ENCODE results near the gene SLC17A2.

The SLC17A2 gene

GRCh38 chr6:25913741-25914140, 16.8 kb downstream of the SLC17A2 start:
- no peak for DNase-seq

DNA sequence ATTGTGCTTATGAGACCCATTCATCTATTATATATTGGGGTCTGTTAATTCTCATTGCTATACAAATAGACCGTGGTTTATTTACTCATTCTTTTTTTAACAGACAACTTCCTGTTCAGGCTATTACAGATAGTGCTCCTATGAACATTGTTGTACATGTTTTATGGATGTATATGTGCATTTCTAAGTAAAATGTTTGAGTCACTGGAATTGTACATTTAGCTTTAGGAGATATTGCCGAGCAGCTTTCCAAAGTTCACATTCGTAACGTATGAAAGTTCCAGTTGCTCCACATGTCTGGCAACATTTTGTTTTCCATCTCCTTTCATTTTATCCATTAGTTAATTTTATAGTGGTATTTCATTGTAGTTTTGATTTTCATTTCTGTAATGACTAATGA, 19.1 kb downstream of the SLC17A2 start:
- H2BK12ac ChIP-seq (ENCODE audit: low read length), result no peak overlapping the region
- WGBS (ENCODE audit: extremely low coverage, insufficient coverage, insufficient read length), result no CpG with 5 or more reads among the region's 4 CpGs

More at GRCh38 chr6:25913741-25914140, 16.8 kb downstream of the SLC17A2 start:
- Histone ChIP-seq H3K79me1 (ENCODE audit: low read length) (no peaks in the 10 kb centered on the region), H2AK5ac (ENCODE audit: low read length) (no peak overlapping the region), H3K14ac (ENCODE audit: low read length) (no peak overlapping the region), H3K79me2 (ENCODE audit: control insufficient read depth, insufficient read depth, low read length, poor library complexity) (no peaks in the 10 kb centered on the region), H3K23ac (ENCODE audit: low read length) (no peak overlapping the region), H3K27me3 (ENCODE audit: insufficient read depth, low read length) (no peaks in the 10 kb centered on the region), H3K27ac (ENCODE audit: low read depth, low read length) (no peak overlapping the region), H4K12ac (ENCODE audit: low read depth, low read length) (no peak overlapping the region), H4K91ac (ENCODE audit: low read depth, low read length) (no peak overlapping the region), H2BK5ac (ENCODE audit: low read depth, low read length, poor library complexity) (no peak overlapping the region), H2BK12ac (ENCODE audit: low read length) (no peak overlapping the region), H3K4me3 (ENCODE audit: low read depth, low read length) (no peak overlapping the region), H3K4ac (ENCODE audit: low read depth, low read length) (no peak overlapping the region), H2AFZ (ENCODE audit: insufficient read depth, low read length, poor library complexity) (no peak overlapping the region), H3K4me1 (ENCODE audit: control insufficient read depth in 1 of 2, insufficient read depth in 2 of 2, low read length in 2 of 2) (no peaks in the 10 kb centered on the region), H3K9ac (ENCODE audit: low read length) (no peak overlapping the region), H3K36me3 (ENCODE audit: control insufficient read depth in 1 of 2, insufficient read depth in 2 of 2, low read length in 2 of 2) (no peaks in the 10 kb centered on the region), H3K18ac (ENCODE audit: low read length) (no peak overlapping the region), H2BK120ac (ENCODE audit: insufficient read depth, low read length, poor library complexity) (no peak overlapping the region), H3K4me2 (ENCODE audit: low read length) (no peak overlapping the region), H3K9me3 (ENCODE audit: insufficient read depth, low read depth, low read length) (no peaks in the 10 kb centered on the region), H4K8ac (ENCODE audit: low read depth, low read length) (no peak overlapping the region)
- WGBS (ENCODE audit: extremely low coverage, insufficient coverage, insufficient read length), result no CpG with 5 or more reads among the region's 3 CpGs

DNA sequence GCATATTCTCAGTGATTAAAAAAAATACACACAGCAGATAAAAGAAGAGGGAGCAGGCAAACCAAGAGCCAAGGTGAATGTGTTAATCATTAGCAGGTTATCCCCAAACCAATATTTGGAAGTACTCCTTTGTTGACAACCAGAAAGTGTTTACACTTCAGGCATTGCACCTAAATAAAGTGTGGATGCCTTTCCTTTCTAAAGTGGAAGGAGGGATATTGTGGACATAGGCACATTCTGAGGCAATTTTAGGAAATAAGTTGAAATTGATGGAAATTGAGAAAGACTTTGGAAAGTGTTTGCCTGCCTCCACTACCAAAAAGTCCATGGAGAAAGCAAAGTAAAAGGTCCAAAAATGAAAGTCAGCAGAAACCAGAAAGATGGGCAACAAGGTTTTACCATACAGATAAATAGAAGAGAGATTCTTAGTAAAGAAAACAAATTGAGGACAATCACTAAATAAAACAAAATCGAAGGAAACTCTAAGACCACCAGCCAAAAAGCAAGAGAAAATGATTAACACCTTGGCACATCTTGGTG, 22.9 kb downstream of the SLC17A2 start:
- H3K4me1 ChIP-seq (ENCODE audit: control insufficient read depth in 1 of 2, insufficient read depth in 2 of 2, low read length in 2 of 2), result no peaks in the 10 kb centered on the region
- WGBS (ENCODE audit: extremely low coverage, insufficient coverage, insufficient read length), result no CpG with 5 or more reads among the region's 1 CpG
- H3K4me3 ChIP-seq (ENCODE audit: low read depth, low read length), result no peak overlapping the region
- no peak overlapping the region for H3K27ac ChIP-seq (ENCODE audit: low read depth, low read length)
- no peaks in the 10 kb centered on the region for H3K79me1 ChIP-seq (ENCODE audit: low read length)
- no peak for DNase-seq
- H3K79me2 ChIP-seq (ENCODE audit: control insufficient read depth, insufficient read depth, low read length, poor library complexity), result no peaks in the 10 kb centered on the region
- H2AFZ ChIP-seq (ENCODE audit: insufficient read depth, low read length, poor library complexity), result no peak overlapping the region
- no peak overlapping the region for H2AK5ac ChIP-seq (ENCODE audit: low read length)
- no peaks in the 10 kb centered on the region for H3K36me3 ChIP-seq (ENCODE audit: control insufficient read depth in 1 of 2, insufficient read depth in 2 of 2, low read length in 2 of 2)
- H2BK120ac ChIP-seq (ENCODE audit: insufficient read depth, low read length, poor library complexity), result no peak overlapping the region
- H4K12ac ChIP-seq (ENCODE audit: low read depth, low read length), result no peak overlapping the region
- H4K91ac ChIP-seq (ENCODE audit: low read depth, low read length), result no peak overlapping the region
- no peaks in the 10 kb centered on the region for H3K27me3 ChIP-seq (ENCODE audit: insufficient read depth, low read length)
- H3K23ac ChIP-seq (ENCODE audit: low read length), result no peak overlapping the region
- no peaks in the 10 kb centered on the region for H3K9me3 ChIP-seq (ENCODE audit: insufficient read depth, low read depth, low read length)
- no peak overlapping the region for H3K9ac ChIP-seq (ENCODE audit: low read length)
- H2BK5ac ChIP-seq (ENCODE audit: low read depth, low read length, poor library complexity), result no peak overlapping the region
- no peak overlapping the region for H4K8ac ChIP-seq (ENCODE audit: low read depth, low read length)
- H3K18ac ChIP-seq (ENCODE audit: low read length), result no peak overlapping the region
- H2BK12ac ChIP-seq (ENCODE audit: low read length), result no peak overlapping the region
- H3K14ac ChIP-seq (ENCODE audit: low read length), result no peak overlapping the region
- H3K4ac ChIP-seq (ENCODE audit: low read depth, low read length), result no peak overlapping the region
- no peak overlapping the region for H3K4me2 ChIP-seq (ENCODE audit: low read length)

More for the DNA sequence above, 19.1 kb downstream of the SLC17A2 start:
- H3K18ac ChIP-seq (ENCODE audit: low read length), result no peak overlapping the region
- H3K27me3 ChIP-seq (ENCODE audit: insufficient read depth, low read length), result no peaks in the 10 kb centered on the region
- H3K36me3 ChIP-seq (ENCODE audit: control insufficient read depth in 1 of 2, insufficient read depth in 2 of 2, low read length in 2 of 2), result no peaks in the 10 kb centered on the region
- no peak for DNase-seq
- no peak overlapping the region for H4K12ac ChIP-seq (ENCODE audit: low read depth, low read length)
- H3K23ac ChIP-seq (ENCODE audit: low read length), result no peak overlapping the region
- no peak overlapping the region for H2BK5ac ChIP-seq (ENCODE audit: low read depth, low read length, poor library complexity)
- H3K4me1 ChIP-seq (ENCODE audit: control insufficient read depth in 1 of 2, insufficient read depth in 2 of 2, low read length in 2 of 2), result no peaks in the 10 kb centered on the region
- no peak overlapping the region for H3K4ac ChIP-seq (ENCODE audit: low read depth, low read length)
- H3K4me2 ChIP-seq (ENCODE audit: low read length), result no peak overlapping the region
- H4K91ac ChIP-seq (ENCODE audit: low read depth, low read length), result no peak overlapping the region
- no peak overlapping the region for H3K27ac ChIP-seq (ENCODE audit: low read depth, low read length)
- no peak overlapping the region for H2BK120ac ChIP-seq (ENCODE audit: insufficient read depth, low read length, poor library complexity)
- H3K14ac ChIP-seq (ENCODE audit: low read length), result no peak overlapping the region
- no peak overlapping the region for H2AK5ac ChIP-seq (ENCODE audit: low read length)
- H3K9ac ChIP-seq (ENCODE audit: low read length), result no peak overlapping the region
- no peaks in the 10 kb centered on the region for H3K9me3 ChIP-seq (ENCODE audit: insufficient read depth, low read depth, low read length)
- no peaks in the 10 kb centered on the region for H3K79me2 ChIP-seq (ENCODE audit: control insufficient read depth, insufficient read depth, low read length, poor library complexity)
- H3K79me1 ChIP-seq (ENCODE audit: low read length), result no peaks in the 10 kb centered on the region
- H4K8ac ChIP-seq (ENCODE audit: low read depth, low read length), result no peak overlapping the region
- H3K4me3 ChIP-seq (ENCODE audit: low read depth, low read length), result no peak overlapping the region
- no peak overlapping the region for H2AFZ ChIP-seq (ENCODE audit: insufficient read depth, low read length, poor library complexity)

- Histone ChIP-seq H3K9me3 (ENCODE audit: insufficient read depth, low read depth, low read length) (no peaks in the 10 kb centered on the region), H3K27ac (ENCODE audit: low read depth, low read length) (no peak overlapping the region), H3K79me1 (ENCODE audit: low read length) (no peaks in the 10 kb centered on the region), H3K4ac (ENCODE audit: low read depth, low read length) (no peak overlapping the region), H3K27me3 (ENCODE audit: insufficient read depth, low read length) (no peaks in the 10 kb centered on the region), H2BK12ac (ENCODE audit: low read length) (no peak overlapping the region), H2AFZ (ENCODE audit: insufficient read depth, low read length, poor library complexity) (no peak overlapping the region), H3K9ac (ENCODE audit: low read length) (no peak overlapping the region), H4K91ac (ENCODE audit: low read depth, low read length) (no peak overlapping the region), H3K36me3 (ENCODE audit: control insufficient read depth in 1 of 2, insufficient read depth in 2 of 2, low read length in 2 of 2) (no peaks in the 10 kb centered on the region), H3K4me3 (ENCODE audit: low read depth, low read length) (no peak overlapping the region), H2BK120ac (ENCODE audit: insufficient read depth, low read length, poor library complexity) (no peak overlapping the region), H3K18ac (ENCODE audit: low read length) (no peak overlapping the region), H4K8ac (ENCODE audit: low read depth, low read length) (no peak overlapping the region), H4K12ac (ENCODE audit: low read depth, low read length) (no peak overlapping the region), H2BK5ac (ENCODE audit: low read depth, low read length, poor library complexity) (no peak overlapping the region), H3K23ac (ENCODE audit: low read length) (no peak overlapping the region), H2AK5ac (ENCODE audit: low read length) (no peak overlapping the region), H3K4me1 (ENCODE audit: control insufficient read depth in 1 of 2, insufficient read depth in 2 of 2, low read length in 2 of 2) (peaks cover 0 to 1% of the 10 kb centered on the region in 2 experiments), H3K4me2 (ENCODE audit: low read length) (no peak overlapping the region), H3K79me2 (ENCODE audit: control insufficient read depth, insufficient read depth, low read length, poor library complexity) (no peaks in the 10 kb centered on the region), H3K14ac (ENCODE audit: low read length) (no peak overlapping the region)
- no peak for DNase-seq
- no CpG with 5 or more reads among the region's 4 CpGs for WGBS (ENCODE audit: extremely low coverage, insufficient coverage, insufficient read length)
Measured at GRCh38 chr6:25903467-25904099, 26.9 kb downstream of the SLC17A2 start.

All from trophoblast cell (in vitro differentiated cells and primary cell).